Measurements from ENCODE around the gene POLR3H.

- no peak for TF ChIP-seq REST (IDR thresholded peaks at IDR 0.05; ENCODE audit: borderline replicate concordance)
- TF ChIP-seq EZH2 (IDR thresholded peaks at IDR 0.05; ENCODE audit: borderline replicate concordance, insufficient read depth, low read length, poor library complexity, severe bottlenecking) = no peak
Measured at GRCh38 chr22:41556561-41556960, 12.3 kb upstream of the POLR3H start.

All from neural cell (in vitro differentiated cells).